ENCODE results near the gene SLC25A23. TPM values are rescaled to one million over a fixed set of nuclear protein-coding genes. Genes with fewer than 3 reads are reported as not detected.
A peak's percentile ranks its signal among the peaks of the same experiment; 100 is the strongest.
"Not testable (repeated sequence)": the region's sequence is repeated elsewhere in the genome, so short reads cannot be mapped to it uniquely, and the experiment has no call there.

The SLC25A23 gene
- total RNA-seq, 1 donor from 2014 or later, result 14.7 TPM

- DNase-seq (ENCODE audit: low spot score in 2 of 2) (no peak), FAIRE-seq (no peak)
Observed at GRCh38 chr19:6409346-6409745, 50.2 kb downstream of the SLC25A23 start.

GRCh38 chr19:6406401-6406800 lies 53.2 kb downstream of the SLC25A23 start:
- DNase-seq (ENCODE audit: low spot score in 2 of 2) (no peak), FAIRE-seq (no peak)

DNA sequence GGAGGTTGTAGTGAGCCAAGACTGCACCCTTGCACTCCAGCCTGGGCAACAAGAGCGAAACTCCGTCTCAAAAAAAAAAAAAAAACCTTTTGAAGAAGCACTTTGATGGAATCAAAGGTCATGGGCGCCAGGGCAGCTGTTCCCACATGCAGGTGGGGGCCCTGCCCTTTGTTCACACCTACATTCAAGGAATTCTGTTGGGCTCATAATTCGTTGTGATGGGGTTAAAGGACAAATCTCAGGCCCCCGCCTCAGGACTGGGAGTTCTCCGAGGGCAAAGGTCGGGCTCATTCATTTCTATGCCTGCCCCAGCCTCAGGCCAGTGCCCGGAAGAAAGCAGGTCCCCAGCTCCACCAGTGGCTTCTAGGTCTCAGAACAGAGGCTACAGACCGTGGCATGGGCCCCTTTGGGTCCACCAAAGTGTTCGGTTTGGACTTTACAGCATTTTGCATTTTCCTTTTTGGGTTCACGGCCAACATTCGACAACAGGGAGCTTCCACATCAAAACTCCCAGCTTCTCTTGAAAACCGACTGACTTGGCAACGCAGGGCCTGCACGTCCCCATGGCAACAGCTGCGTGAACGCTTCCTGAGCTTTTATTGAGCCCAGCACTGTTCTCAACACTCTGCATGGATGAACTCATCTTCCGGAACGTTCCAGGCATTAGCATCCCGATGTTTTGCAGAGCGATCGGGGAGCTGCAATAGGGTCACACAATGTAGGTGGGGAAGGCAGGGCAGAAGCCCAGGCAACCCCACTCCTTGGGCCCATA lies 56.6 kb downstream of the SLC25A23 start:
- DNase-seq (ENCODE audit: low spot score in 2 of 2) (peak in 1 of 2 donors; percentile 84), FAIRE-seq (no peak)

- FAIRE-seq, result no peak
- DNase-seq (ENCODE audit: low spot score in 2 of 2), result no peak
Observed at GRCh38 chr19:6402058-6402457, 57.5 kb downstream of the SLC25A23 start.

GRCh38 chr19:6400062-6400944 lies 59.3 kb downstream of the SLC25A23 start:
- DNase-seq (ENCODE audit: low spot score in 2 of 2); FAIRE-seq: not testable (repeated sequence)

DNA sequence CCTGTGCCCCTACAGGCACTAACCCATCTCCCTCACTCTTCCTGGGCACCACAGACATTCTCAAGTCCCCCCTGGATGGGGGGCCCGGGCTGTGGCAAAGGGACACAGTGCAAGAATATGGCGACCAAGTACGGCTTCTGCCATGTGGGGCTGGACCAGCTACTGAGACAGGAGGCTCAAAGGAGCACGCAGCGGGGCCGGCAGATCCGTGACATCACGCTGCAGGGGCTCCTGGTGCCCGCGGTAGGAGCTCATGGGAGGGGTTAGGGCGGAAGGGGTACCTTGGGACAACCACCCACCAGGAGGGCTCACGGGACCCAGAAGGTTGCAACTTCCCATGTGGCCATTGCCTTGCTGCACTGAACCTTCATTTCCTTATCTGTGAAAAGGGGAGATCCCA lies 63.3 kb downstream of the SLC25A23 start:
- DNase-seq (ENCODE audit: low spot score in 2 of 2) (no peak), FAIRE-seq (no peak)

GRCh38 chr19:6394831-6395230 lies 64.8 kb downstream of the SLC25A23 start:
- DNase-seq (ENCODE audit: low spot score in 2 of 2), result no peak

DNA sequence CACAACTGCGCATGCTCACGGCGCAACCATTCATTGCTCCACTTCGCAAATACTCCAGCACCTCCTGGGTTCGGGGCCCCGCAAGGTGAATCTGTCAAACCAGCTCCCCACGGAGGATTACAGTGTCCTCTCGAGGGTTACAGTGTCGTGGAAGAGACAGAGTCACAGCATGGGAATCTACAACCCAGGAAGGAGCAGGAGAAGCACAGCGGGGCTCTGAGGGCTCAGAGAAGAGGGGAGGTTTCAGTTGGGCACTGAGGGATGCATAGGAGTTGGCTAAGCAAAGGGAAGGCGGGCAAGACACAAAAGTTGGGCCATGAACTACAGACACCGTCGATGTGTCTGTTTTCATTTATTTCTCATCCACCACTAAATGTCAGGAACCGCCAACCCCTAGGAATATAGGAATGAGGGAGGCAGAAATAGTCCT lies 65.6 kb downstream of the SLC25A23 start:
- DNase-seq (ENCODE audit: low spot score in 2 of 2) (peak in 1 of 2 donors; percentile 38), FAIRE-seq (no peak)

More at GRCh38 chr19:6394831-6395230, 64.8 kb downstream of the SLC25A23 start:
- FAIRE-seq, result no peak

DNA sequence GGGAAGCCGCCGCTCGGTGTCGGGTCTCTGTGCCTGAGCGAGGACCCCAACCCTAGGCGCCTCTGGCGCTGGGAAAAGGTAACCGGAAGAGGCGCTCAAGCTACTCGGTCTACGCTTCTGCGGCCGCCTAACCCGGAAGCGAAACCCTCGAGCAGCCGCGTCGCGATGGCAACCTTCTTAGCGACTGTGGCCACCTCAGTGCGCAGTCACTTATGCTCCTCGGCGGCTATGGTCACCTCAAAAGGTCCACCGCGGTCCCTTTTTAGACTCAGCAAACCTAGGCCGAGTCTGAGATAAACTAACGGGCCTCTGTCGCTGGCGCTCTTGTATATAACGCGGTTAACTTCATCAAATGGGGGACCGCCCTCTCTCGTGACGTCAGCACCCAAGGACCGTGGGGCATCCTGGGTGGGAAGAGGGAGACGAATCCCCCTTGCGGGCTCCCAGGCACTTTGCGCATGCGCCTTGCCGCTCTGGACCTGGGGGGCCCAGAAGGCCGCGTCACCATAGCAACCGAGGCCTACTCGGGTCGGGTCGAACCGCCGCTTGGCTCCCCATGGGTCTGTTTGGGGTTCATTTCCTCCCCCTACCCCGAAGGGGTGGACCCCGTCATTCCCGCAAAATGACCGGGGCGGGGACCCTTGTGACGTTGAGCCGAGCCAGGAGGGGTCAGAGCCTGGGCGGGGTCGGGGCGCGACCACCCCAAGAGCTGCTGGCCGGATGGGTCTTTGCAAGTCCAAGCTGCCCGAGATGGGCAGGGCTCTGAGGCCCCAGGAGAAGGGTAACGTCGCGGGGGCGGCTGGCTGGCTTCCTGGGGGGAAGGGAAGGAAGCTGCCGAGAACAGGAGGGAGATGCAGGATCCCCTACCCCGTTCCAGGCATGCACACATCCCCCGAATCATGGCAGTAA lies 66.3 kb downstream of the SLC25A23 start, which contains the start of gene GTF2F1:
TSS of gene GTF2F1 (minus strand) at position 91 of the 909 bp plus-strand sequence. CDS start 169 bp downstream, outside the sequence.
- no peak for FAIRE-seq
- peak; percentile 85 to 95 for DNase-seq (ENCODE audit: low spot score in 2 of 2)

GRCh38 chr19:6392221-6393073 lies 67.1 kb downstream of the SLC25A23 start:
- no peak for FAIRE-seq
- DNase-seq (ENCODE audit: low spot score in 2 of 2), result no peak

Small RNA genes lying within 50 kb of the gene (small RNA-seq; reads per million reads assigned to genes)
- gene AC010503.2 (not detected), gene MIR6790 (not detected)

Other genes with a start within 250 kb of the SLC25A23 start
- gene MLLT1, start 179.8 kb downstream of the SLC25A23 start, total RNA-seq, result 8.6 TPM
- gene ACER1, start 126.2 kb downstream of the SLC25A23 start, total RNA-seq, result not detected
- 38.3 TPM for gene CLPP, start 98.3 kb downstream of the SLC25A23 start, total RNA-seq
- gene ALKBH7, start 87.0 kb downstream of the SLC25A23 start, total RNA-seq, result 39.9 TPM
- 3.7 TPM for gene PSPN, start 83.9 kb downstream of the SLC25A23 start, total RNA-seq
- 51.0 TPM for gene GTF2F1, start 66.6 kb downstream of the SLC25A23 start, total RNA-seq
- 64.8 TPM for gene KHSRP, start 35.0 kb downstream of the SLC25A23 start, total RNA-seq
- 0.41 TPM for gene SLC25A41, start 26.0 kb downstream of the SLC25A23 start, total RNA-seq
- gene CRB3, start 4.5 kb upstream of the SLC25A23 start, total RNA-seq, result 0.41 TPM
- not detected for gene DENND1C, start 22.0 kb upstream of the SLC25A23 start, total RNA-seq
- gene TUBB4A, start 42.5 kb upstream of the SLC25A23 start, total RNA-seq, result 106 TPM
- gene TNFSF9, start 71.2 kb upstream of the SLC25A23 start, total RNA-seq, result 2.0 TPM
- gene CD70, start 131.4 kb upstream of the SLC25A23 start, total RNA-seq, result not detected
- gene TNFSF14, start 210.4 kb upstream of the SLC25A23 start, total RNA-seq, result not detected